Stimulated activated CD4-positive, alpha-beta T cell treated with anti-CD3 and anti-CD28 coated beads, Interleukin-4, amount 100 ng/mL, for 1 hour (primary cell): ENCODE results near the gene WBP1.
A peak's percentile ranks its signal among the peaks of the same experiment; 100 is the strongest.

Experiments used
- DNase-seq: peaks from one replicate; pipeline ENCODE4 v3.0.0-alpha.2; 2020

The WBP1 gene

DNA sequence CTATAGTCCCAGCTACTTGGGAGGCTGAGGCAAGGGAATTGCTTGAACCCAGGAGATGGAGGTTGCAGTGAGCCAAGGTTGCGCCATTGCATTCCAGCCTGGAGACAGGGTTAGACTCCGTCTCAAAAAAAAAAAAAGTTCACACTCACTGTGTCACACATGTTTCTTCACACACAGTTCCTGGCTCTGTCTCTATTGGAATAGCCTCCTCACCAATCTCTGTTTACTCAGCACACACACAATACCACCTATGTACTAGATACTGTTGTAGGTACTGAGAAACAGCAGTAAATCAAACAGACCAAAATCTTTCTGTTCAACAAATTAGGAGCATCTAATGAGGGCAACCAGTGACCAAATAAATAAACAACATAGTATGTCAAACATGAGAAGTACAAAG is 27.9 kb downstream of the WBP1 start:
- DNase-seq: no peak

DNA sequence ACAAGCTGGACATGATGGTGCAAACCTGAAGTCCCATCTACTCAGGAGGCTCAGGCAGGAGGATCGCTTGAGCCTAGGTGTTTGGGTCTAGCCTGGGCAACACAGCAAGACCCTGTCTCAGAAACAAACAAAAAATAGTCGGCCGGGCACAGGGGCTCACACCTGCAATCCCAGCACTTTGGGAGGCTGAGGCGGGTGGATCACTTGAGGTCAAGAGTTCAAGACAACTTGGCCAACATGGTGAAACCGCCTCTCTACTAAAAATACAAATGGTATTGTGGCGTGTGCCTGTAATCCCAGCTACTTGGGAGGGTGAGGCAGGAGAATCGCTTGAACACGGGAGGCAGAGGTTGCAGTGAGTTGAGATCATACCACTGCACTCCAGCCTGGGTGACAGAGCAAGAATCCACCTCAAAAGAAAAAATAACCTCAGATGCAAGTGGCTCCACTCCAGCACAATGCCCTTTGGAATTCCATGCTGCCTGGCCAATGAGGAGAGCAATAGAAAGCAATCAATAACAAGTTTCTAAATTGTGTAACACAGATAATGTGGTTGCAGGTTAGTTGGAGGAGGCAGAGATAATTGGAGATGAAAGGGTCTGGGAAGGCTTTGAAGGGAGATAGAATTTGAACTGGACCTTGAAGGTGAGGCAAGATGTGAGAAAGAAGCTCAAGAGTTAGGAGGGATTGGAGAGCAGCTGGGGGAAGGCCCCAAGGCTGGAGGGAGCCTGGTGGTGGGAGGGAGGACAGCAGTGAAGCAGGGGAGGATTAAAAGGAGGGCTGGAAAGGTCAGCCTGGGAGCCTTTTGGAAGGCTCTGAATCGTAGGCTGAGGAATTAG is 30.6 kb downstream of the WBP1 start:
- DNase-seq: no peak

DNA sequence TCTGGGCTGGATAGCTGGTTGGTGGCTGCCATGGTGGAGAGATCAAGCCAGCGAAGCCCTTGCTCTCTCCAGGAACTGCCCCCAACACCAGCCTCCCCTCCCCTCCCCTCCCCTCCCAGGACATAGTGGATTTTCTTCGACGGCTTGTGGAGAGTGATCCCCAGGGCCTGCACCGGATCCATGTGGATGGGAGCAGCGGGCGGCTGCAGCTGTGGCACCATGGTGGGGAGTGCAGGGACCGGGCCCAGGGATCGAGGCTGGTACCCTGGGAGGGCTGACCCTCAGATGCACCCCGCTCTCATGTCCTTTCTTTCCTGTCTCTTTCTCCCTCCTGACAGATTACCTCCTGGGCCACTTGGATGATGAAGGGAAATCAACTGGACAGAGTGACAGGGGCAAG is 31.7 kb downstream of the WBP1 start:
- no peak for DNase-seq

DNA sequence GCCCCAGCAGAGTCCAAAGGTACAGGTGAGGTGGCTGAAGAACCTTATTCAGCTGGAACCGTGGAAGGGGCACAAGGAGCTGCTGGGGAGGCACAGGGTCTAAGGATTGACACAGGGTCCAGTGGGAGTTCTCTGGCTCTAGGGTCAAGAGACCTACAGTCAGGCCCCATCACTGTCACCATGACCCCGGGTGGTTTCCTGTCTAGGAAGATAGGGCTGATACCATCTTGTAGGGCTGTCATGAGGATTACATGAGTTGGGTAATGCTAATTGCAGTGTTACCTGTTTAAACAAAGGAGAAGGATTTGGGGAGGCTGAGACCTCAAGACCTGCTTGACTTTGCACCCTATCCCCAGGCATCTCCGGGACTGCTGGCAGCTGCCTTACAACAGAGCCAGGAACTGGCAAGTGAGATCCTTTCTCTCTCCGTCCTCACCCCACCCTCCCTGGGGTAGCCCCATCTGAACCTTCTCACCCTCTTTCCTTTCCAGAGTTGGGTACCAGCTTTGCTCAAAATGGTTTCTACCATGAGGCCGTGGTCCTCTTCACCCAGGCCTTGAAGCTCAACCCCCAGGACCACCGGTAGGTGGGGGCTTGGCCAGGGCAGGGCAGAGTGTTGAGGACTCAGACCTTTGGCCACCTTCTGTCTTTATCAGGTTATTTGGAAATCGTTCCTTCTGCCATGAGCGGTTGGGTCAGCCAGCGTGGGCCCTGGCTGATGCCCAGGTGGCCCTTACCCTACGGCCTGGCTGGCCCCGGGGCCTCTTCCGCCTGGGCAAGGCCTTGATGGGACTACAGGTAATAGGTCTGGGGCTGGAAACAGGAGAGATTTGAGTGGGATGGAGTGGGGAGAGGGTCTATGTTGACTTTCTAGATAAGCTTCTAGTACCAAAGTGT is 33.7 kb downstream of the WBP1 start:
- no peak for DNase-seq

DNA sequence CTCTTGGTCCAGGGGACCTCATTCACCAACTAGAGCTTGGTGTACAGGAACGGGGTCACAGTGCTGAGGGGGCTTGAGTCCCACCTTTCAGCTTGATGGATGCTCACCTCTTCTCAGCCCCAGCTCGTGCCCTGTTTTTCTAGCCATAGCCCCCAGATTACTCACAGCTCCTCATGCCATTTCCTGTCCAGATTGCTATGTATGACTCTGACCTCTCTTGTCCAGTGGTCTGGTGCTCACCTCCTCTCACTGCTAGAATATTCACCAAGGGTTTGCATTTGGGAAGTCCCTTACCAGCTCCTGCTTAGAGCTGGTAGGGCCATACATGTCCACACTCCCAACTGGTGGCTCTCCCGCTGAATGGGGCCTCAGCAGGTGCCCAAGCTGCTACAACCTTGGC is 35.3 kb downstream of the WBP1 start:
- no peak for DNase-seq

DNA sequence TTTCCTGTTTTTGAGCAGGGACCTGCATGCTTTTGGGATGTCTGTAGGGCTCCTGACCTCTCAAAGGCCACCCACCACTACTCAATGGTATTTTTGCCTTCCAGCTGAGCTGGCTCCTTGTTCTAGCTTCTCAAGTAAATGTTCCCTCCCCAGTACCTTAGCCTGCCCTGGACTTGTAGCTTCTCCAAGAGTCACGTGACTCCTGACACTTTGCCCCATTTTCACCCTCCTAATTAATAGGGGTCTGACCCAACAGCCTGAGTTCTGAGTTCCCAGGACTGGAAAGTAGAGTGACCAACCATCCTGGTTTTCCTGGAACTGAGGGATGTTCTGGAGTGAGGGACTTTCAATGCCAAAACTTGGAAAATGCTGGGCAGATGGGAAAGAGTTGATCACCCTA is 37.2 kb downstream of the WBP1 start:
- no peak for DNase-seq

DNA sequence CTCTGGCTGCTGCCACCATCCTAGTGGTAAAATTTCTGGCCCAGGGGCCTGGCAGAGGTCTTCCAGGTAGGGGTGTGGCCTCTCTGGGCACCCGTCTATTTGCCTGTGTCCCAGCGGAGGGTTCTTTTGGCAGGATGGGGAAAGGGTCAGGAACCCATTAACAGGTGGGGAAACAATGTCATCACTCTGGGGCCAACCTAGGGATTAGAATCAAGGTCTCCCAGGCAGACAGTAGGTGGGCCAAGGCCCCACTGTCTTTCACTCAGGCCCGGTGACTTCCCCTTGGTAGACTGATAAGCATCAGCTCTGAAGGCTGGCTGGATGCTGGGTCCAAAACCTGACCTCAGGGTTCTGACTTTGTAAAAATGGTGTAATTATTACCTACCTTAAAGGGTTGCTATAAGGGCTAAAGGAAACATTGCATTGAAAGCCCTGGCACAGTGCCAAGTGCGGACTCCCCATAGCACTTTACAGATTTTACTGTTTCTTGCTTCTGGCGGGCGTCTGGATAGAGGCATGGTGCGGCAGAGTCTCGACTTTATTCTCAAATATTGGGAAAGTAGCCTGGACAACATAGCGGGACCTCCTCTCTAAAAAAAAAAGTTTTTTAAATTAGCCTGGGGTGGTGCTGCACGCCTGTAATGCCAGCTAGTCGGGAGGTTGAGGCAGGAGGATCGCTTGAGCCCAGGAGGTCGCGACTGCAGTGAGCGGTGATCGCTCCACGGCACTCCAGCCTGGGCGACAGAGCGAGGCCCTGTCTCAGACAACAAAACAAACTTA is 38.9 kb downstream of the WBP1 start:
- no peak for DNase-seq

DNA sequence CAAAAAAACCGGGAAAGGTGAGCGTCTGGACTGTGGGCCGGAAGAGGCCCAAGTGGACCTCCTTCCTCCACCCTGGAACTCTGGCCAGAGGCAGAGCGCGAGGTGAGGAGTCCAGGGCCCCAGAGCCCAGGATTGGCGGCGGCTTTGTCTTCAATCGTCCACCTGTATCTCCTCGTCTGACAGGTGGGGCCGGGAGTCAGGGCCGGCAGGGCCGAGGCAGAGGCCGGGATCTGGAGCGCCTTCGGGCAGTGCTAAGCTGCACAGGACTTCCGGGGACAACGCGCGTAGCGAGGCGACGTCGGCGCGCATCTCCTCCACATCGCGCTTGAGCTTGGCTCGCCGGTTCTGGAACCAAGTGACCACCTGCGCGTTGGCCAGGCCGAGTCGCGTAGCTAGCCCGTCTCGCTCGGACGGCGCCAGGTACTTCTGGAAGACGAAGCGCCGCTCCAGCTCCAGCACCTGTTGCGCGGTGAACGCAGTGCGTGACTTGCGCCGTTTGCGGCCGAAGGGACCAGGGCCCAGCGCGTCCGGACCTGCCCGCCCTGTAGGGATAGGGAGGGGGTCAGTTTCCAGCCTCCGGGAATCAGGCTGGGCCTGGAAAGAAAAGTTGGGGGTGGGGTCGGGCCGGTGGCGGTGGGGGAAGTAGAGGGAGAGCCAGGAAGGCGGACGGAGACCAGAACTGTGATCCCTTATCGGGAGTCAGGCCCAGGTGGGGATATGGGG is 39.7 kb downstream of the WBP1 start:
- DNase-seq: peak; percentile 37

DNA sequence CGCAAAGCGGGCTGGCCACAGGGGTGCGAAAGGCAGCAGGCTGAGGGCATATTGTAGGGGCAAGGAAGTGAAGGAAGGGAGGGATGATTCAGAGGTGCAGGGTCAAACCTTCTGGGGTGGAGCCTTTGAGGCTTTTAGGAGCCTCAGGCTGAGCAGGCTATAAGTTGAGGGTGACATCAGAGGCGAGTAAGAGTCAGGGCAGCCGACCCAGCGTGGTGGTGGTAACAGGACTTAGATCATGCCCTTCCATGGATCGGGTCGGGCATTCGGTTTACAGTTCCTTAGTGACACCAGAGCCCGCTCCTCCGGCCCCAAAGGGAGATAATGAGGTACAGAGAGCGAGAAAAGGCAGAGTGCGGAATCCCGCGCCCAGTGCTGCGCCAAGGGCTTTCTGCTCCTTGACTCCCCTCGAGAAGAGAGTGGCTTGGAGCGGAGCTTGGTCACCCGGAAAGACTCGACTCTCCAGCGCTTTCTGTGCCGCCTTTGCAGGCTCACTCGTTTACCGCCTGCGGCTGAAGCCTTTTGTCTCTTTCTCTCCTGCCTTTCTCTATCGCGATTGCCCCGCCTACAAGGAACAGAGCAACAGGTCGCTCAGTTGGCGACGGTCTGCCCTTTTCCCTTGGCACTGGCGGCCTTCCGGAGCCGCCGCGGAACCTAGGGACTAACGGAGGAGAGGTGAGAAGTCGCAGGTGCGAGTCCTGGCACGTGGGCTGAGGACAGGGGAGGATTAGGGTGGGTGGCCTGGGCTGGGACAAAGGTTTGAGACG is 40.4 kb downstream of the WBP1 start:
- DNase-seq: no peak

DNA sequence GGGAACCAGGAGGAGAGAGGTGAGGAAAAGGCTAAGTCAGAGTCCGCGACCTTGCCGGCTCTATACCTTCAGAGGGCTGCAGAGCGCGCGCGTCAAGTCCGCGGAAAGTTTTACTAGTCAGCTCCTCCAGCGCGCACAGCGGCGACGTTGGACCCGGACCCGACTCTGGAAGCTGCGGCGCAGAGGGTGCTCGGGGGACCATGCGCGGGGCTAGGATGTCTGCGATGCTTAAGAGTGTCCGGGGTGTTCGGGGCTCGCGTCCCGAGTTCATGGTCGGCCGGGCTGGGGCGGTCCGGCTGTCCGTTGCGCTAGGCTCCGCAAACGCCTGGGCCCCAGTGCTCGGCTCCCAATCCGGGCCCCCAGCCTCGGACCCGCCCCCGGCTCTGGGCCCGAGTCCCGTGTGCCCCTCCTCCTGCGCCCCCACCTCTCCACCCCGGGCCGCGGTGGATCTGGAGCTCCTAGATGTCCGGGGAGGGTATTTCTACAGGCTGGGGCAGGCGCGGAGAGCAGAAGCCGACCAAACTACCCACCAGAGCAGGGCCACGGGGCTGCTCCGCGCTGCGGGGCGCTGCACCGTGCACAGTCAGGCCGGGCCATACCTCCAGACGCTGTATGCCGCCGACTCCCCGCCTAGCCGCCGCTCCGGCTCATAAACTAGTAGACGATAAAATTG is 41.2 kb downstream of the WBP1 start, which contains the start of gene LBX2:
TSS of gene LBX2 (minus strand) at position 337 of the 673 bp plus-strand sequence. CDS start at position 271, 66 bp downstream.
- DNase-seq: peak; percentile 49

DNA sequence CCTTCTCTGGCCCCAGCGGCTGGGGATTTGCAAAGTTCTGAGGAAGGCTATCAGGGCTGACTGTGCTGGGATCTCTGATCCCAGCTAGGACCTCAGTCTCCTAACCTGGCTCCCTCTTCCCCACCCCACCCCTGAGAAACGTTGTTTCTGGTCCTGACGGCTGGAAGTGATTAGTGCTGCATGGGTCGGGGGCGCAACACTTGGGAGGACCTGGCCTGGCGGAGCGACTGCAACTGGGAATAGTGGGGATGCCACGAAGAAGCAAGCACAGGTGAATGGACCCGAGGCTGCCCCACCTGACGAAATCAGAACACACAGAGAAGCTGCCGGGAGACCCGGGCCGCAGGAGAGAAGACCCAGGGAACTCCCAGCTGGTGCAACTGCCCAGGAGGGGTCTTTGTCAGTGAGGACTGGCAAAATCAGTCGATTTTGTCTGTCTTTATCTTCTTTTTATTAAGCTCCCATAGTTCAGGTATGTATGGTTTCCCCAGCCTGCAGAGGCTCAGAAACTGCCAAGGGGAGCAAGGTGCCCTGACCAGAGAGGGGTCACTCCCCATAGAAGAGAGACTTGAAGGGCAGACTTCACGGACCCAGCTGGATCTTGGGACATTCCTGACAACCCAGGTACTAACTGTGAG is 41.8 kb downstream of the WBP1 start:
- DNase-seq: no peak

DNA sequence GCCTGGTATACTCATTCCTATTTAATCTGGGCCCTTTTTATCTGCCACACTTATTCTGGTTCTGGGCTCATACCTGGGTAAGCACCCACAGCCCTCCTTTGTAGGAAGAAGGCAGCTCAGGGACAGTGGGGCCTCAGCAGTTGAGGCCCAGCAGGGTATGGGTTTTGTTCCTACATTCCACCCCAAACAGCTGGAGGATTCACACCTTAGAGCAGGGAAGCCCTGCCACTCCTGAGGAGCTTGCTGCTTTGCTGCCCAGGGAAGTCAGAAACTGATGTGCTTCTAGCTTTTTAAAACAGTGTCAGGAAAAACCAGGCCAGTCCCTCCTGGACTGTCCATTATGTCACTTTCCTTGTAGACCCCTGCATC is 42.3 kb downstream of the WBP1 start:
- no peak for DNase-seq

DNA sequence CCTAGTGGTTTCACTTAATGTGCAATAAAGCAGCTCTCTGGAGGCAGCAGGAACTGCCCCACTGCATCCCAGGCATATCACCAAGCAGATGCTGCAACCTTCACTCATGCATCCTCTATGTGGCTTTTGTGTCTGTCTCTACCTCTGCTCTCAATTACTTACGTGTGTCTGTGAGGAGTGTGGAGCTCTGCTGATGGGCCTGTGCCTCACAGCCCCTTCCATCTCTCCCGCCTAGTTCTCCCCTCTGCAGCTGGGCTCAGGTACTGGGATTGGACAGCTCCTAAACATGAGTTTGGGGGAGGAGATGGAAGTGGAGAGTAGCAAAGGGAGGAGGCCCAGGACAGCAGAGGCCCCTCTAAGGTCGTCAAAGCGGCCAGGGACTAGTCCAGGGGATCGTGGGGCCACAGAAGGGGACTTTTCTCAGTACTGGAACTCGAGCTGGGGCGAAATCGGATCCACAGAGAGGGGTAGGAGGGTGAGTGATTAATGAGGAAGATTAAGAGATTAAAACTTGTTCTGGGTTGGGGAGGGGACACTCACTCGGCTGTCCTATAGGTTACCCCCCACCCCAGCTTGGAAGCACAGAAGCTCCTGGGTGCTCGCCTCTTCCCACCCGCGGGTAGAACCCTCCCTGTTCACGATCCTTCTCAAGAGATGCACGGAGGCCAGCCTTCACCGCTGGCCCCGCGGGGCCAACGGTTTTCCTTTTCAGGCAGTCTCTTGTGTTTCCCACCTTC is 43.3 kb downstream of the WBP1 start:
- no peak for DNase-seq

DNA sequence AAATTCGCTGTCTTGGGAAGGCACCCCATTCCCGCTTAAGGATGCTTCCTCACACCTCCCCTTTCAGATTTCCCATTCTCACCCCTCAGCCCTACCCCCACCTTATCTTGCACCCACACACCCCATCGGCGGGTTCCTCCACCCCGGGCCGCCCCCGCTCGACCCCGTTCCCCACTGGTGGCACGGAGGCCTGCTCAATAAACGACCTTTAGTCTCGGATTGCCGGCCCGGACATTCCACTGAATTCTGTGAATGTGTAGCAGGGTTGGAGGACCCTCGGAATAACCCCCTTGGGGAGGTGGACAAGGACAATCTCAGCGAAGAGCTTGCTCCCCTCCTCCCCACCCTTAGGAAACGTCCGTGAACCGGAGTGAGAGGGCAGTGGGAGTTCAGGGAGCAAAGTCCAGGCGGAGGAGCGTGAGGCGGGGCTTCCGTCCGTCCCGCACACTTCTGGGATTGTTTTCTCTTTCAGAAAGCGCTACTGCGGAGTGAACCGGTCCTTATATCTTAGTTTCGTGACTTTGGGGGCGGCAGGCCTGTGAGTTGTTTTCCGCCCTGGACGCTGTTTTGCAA is 44.0 kb downstream of the WBP1 start:
- DNase-seq: no peak

DNA sequence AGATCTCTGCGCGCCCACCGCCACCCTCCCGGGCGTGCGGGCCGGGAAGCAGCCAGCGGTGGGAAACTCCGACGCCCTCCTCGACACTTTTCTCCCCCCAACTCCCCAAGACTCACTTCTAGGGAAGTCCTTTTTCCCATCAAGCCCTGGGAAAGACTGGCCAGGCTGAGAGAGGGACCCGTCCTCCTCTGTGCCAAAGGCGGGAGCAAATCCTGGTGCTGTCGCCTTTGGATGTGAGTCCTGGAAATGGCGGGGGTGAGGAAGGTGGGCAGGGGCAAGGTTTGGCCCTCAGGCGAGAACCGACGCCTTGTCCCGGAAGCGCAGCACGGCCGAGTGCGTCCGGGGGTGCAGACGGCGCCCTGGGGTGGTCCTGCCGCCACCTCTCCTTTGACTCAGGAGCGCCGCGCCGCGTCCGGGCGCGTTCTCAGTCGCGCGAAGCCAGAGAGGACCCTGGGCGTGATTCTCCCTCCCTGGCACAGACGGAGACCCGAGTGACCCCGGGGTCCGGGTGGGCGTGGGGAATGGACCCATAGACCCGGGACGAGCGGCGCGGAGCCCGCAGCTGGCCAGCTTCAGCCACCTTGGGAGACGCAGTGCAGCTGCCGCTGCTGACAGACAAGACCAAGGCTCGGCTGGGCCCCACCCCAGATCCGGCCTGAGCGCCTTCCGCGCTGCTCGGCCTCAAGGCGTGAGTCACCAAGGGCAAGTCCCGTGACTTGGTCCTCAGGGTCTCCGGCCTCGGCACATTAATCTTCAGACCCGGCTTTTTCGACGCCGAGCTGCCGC is 44.7 kb downstream of the WBP1 start:
- peak; percentile 43 for DNase-seq

DNA sequence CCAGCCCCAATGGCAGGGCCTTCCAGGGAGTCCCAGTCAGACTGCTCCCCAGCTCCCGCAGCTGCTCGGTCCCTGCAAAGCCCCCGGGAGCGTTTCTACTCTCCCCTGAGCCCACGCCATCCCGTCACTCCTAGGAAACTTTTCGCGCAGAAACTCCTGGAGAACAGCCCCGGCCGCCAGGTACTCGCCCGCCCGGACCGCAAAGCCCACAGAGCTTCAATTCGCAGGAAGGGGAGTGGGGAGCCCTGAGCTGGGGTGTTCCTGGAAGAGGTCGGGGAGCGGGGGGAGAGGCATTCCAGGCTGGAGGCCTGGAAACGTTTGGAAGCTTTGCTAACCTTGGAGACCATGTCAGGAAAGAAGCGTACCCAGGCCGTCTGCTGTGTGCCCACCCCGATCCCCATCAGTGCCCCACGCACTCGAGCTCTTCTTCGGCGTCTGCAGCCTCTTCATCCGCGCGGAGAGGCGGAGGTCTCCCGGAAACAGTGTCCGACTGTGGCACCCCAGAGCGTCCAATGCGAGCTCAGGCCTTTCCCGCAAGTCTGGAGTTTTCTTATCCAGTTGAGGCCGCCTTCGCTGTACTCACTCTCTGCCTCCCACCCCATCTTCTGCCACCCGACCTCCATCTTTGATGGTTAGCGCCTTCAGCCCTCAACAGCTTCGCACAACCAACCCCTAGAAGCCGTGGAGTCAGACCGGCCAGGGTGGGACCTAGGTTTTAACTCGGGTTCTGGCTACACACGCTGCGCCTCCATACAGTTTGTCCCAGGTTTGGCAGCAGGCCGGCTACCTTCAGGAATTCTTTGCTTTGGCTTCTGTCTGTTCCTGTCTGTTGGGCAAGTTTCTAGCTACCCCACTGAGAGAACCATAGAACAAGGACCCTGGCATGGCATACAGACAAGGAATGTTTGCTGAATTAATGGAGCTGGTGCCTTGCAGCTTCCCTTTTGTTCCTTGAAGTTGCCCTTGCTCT is 45.6 kb downstream of the WBP1 start:
- DNase-seq: no peak

DNA sequence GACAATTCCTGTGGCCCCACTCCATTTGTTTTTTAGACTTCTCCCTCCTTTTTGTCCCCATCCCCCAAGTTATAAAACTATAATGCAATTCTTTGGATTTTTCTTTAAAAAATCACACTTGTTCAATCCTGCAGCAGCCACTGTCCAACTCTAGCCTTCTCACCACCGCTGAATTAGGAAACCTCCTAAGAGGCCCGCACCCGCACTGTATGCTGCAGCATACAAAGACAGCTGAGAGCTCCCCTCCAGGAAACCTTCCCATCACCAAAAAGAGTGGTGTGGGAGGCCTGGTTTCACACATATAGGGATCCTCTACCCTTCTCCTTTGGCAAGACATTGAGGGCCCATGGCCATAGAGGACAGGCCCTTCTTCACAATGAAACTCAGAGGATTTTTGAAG is 46.4 kb downstream of the WBP1 start:
- DNase-seq: no peak
